Endothelial cell of umbilical vein (primary cell): ENCODE measurements around the gene TREML4.

Source experiments
- EZH2 ChIP-seq: IDR thresholded peaks from 2 replicates; pipeline ENCODE4 v1.6.1; 2012; ENCODE audit warnings: borderline replicate concordance, low read depth, mild to moderate bottlenecking, moderate library complexity, low read length, inconsistent platforms; ENCODE audit not compliant: severe bottlenecking
- FOS ChIP-seq: IDR thresholded peaks from 2 replicates; pipeline ENCODE4 v1.6.1; 2011; ENCODE audit warnings: mild to moderate bottlenecking, low read length, moderate library complexity, borderline replicate concordance; ENCODE audit not compliant: insufficient read depth
- GATA2 ChIP-seq: IDR thresholded peaks from 2 replicates; pipeline ENCODE4 v1.7.0; 2011; ENCODE audit warnings: low read depth, mild to moderate bottlenecking, moderate library complexity, mixed read lengths, low read length; ENCODE audit not compliant: insufficient read length, insufficient read depth
- JUN ChIP-seq: IDR thresholded peaks from 2 replicates; pipeline ENCODE4 v1.6.1; 2011; ENCODE audit warnings: borderline replicate concordance, low read depth; ENCODE audit not compliant: insufficient read length, insufficient read depth
- MYC ChIP-seq: IDR thresholded peaks from one replicate; pipeline ENCODE4 v1.6.1; 2011; ENCODE audit warnings: mild to moderate bottlenecking, low read depth, low read length
- POLR2A ChIP-seq: IDR thresholded peaks from 2 replicates; pipeline ENCODE4 v1.6.1; 2012; ENCODE audit warnings: low read depth, mild to moderate bottlenecking, control low read depth, low read length
- POLR2AphosphoS5 ChIP-seq: IDR thresholded peaks from 2 replicates; pipeline ENCODE4 v1.6.1; 2012; ENCODE audit warnings: low read depth, mild to moderate bottlenecking, control low read depth, low read length, moderate library complexity; ENCODE audit not compliant: insufficient read depth
- TF ChIP-seq, protein P1 (sequence below), 2 donors: IDR thresholded peaks; 1 replicate in 1 of 2; 2 replicates in 1 of 2; pipeline ENCODE4 v1.5.1; 2011; ENCODE audit warnings: low read length in 2 of 2, mild to moderate bottlenecking in 2 of 2, moderate library complexity in 2 of 2, control low read depth in 1 of 2, inconsistent platforms in 1 of 2, low read depth in 1 of 2; ENCODE audit not compliant: insufficient read depth in 1 of 2; ENCODE audit errors: extremely low read depth in 1 of 2
- TF ChIP-seq, protein P2 (sequence below): IDR thresholded peaks from 2 replicates; pipeline ENCODE4 v1.6.1; 2011; ENCODE audit not compliant: insufficient read depth, insufficient read length

GRCh38 chr6:41215777-41216176 is 12.4 kb upstream of the TREML4 start:
- TF ChIP-seq, protein P1, sequence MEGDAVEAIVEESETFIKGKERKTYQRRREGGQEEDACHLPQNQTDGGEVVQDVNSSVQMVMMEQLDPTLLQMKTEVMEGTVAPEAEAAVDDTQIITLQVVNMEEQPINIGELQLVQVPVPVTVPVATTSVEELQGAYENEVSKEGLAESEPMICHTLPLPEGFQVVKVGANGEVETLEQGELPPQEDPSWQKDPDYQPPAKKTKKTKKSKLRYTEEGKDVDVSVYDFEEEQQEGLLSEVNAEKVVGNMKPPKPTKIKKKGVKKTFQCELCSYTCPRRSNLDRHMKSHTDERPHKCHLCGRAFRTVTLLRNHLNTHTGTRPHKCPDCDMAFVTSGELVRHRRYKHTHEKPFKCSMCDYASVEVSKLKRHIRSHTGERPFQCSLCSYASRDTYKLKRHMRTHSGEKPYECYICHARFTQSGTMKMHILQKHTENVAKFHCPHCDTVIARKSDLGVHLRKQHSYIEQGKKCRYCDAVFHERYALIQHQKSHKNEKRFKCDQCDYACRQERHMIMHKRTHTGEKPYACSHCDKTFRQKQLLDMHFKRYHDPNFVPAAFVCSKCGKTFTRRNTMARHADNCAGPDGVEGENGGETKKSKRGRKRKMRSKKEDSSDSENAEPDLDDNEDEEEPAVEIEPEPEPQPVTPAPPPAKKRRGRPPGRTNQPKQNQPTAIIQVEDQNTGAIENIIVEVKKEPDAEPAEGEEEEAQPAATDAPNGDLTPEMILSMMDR (IDR thresholded peaks at IDR 0.05; ENCODE audit: extremely low read depth in 1 of 2, insufficient read depth in 1 of 2, low read depth in 1 of 2, low read length in 2 of 2), result no peak
- TF ChIP-seq POLR2A (no peak), EZH2 (no peak), MYC (no peak), JUN (no peak), POLR2AphosphoS5 (no peak), FOS (no peak), GATA2 (no peak)
- TF ChIP-seq, protein P2, sequence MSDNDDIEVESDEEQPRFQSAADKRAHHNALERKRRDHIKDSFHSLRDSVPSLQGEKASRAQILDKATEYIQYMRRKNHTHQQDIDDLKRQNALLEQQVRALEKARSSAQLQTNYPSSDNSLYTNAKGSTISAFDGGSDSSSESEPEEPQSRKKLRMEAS, result no peak
